ENCODE data around the gene EFCAB9. TPM values are rescaled to one million over a fixed set of nuclear protein-coding genes. Genes with fewer than 3 reads are reported as not detected.
"Not testable (repeated sequence)": the region's sequence is repeated elsewhere in the genome, so short reads cannot be mapped to it uniquely, and the experiment has no call there.

Gene EFCAB9
- total RNA-seq, 1 donor from 2014 or later, result not detected

GRCh38 chr5:172153695-172154094 is 40.3 kb upstream of the EFCAB9 start:
- no peaks in the 10 kb centered on the region for H3K27me3 ChIP-seq (ENCODE audit: low read depth)
- ATAC-seq, result no peak
- DNase-seq, result no peak
- H3K36me3 ChIP-seq, result peaks cover 27% of the 10 kb centered on the region
- H3K9me3 ChIP-seq, result no peaks in the 10 kb centered on the region
- H3K27ac ChIP-seq, result peak overlapping the region; percentile 18
- no peak for TF ChIP-seq CTCF (IDR thresholded peaks at IDR 0.05)
- no peak overlapping the region for H3K4me3 ChIP-seq
- H3K4me1 ChIP-seq, result peaks cover 43% of the 10 kb centered on the region
- intact Hi-C loops (cut with DNase I), result no loop called here

GRCh38 chr5:172155101-172155500 is 38.9 kb upstream of the EFCAB9 start:
- H3K27ac ChIP-seq; DNase-seq; H3K27me3 ChIP-seq (ENCODE audit: low read depth); ATAC-seq; intact Hi-C loops (cut with DNase I); H3K4me3 ChIP-seq; H3K9me3 ChIP-seq: not testable (repeated sequence)
- H3K4me1 ChIP-seq, result peaks cover 40% of the 10 kb centered on the region
- H3K36me3 ChIP-seq, result peaks cover 27% of the 10 kb centered on the region

- peaks cover 27% of the 10 kb centered on the region for H3K4me1 ChIP-seq
- H3K4me3 ChIP-seq, result no peak overlapping the region
- intact Hi-C loops (cut with DNase I), result no loop called here
- H3K9me3 ChIP-seq, result no peaks in the 10 kb centered on the region
- TF ChIP-seq CTCF (IDR thresholded peaks at IDR 0.05), result no peak
- H3K36me3 ChIP-seq, result peaks cover 27% of the 10 kb centered on the region
- H3K27ac ChIP-seq, result no peak overlapping the region
- DNase-seq (no peak), ATAC-seq (peak in 1 of 2 donors; percentile 13)
- no peaks in the 10 kb centered on the region for H3K27me3 ChIP-seq (ENCODE audit: low read depth)
Measured at GRCh38 chr5:172156541-172156994, 37.4 kb upstream of the EFCAB9 start.

- Histone ChIP-seq H3K9me3 (no peaks in the 10 kb centered on the region), H3K4me3 (no peak overlapping the region), H3K27me3 (ENCODE audit: low read depth) (no peaks in the 10 kb centered on the region), H3K27ac (no peak overlapping the region), H3K36me3 (peaks cover 26% of the 10 kb centered on the region), H3K4me1 (peaks cover 33% of the 10 kb centered on the region)
- intact Hi-C loops (cut with DNase I), result no loop called here
- no peak for TF ChIP-seq CTCF (IDR thresholded peaks at IDR 0.05)
- ATAC-seq (no peak), DNase-seq (no peak)
Measured at GRCh38 chr5:172159016-172159415, 35.0 kb upstream of the EFCAB9 start.

GRCh38 chr5:172160506-172160905 is 33.5 kb upstream of the EFCAB9 start:
- H3K27ac ChIP-seq, result no peak overlapping the region
- DNase-seq (no peak), ATAC-seq (no peak)
- peaks cover 39% of the 10 kb centered on the region for H3K4me1 ChIP-seq
- H3K36me3 ChIP-seq, result peaks cover 13% of the 10 kb centered on the region
- intact Hi-C loops (cut with DNase I), result no loop called here
- no peak for TF ChIP-seq CTCF (IDR thresholded peaks at IDR 0.05)
- H3K4me3 ChIP-seq, result no peak overlapping the region
- H3K9me3 ChIP-seq, result no peaks in the 10 kb centered on the region
- H3K27me3 ChIP-seq (ENCODE audit: low read depth), result no peaks in the 10 kb centered on the region

- Histone ChIP-seq H3K4me3 (no peak overlapping the region), H3K27ac (peak overlapping the region; percentile 18), H3K4me1 (peaks cover 43% of the 10 kb centered on the region), H3K9me3 (no peaks in the 10 kb centered on the region), H3K27me3 (ENCODE audit: low read depth) (no peaks in the 10 kb centered on the region), H3K36me3 (peaks cover 3% of the 10 kb centered on the region)
- no peak for DNase-seq
- intact Hi-C loops (cut with DNase I), result no loop called here
- no peak for ATAC-seq
- TF ChIP-seq CTCF (IDR thresholded peaks at IDR 0.05), result no peak
Measured at GRCh38 chr5:172162323-172162986, 31.5 kb upstream of the EFCAB9 start.
